H9 (cell line): Measurements from ENCODE around the gene MLC1. TPM values are rescaled to one million over a fixed set of nuclear protein-coding genes. Genes with fewer than 3 reads are reported as not detected.

Experiments used
- DNase-seq: peaks from one replicate; pipeline ENCODE4 v3.0.0-alpha.2; 2017
- H2AFZ ChIP-seq: one replicate; pipeline ENCODE4 v1.6.1; 2013; ENCODE audit warnings: mild to moderate bottlenecking, low read length, control low read depth, moderate library complexity
- H2AK5ac ChIP-seq: 2 replicates; pipeline ENCODE4 v1.6.1; 2013; ENCODE audit warnings: low read length, control low read depth, mixed read lengths; ENCODE audit not compliant: insufficient read length
- H2BK120ac ChIP-seq: one replicate; pipeline ENCODE4 v1.6.1; 2013; ENCODE audit warnings: low read depth, mild to moderate bottlenecking, low read length, control low read depth, inconsistent platforms; ENCODE audit not compliant: poor library complexity, severe bottlenecking
- H2BK12ac ChIP-seq: 2 replicates; pipeline ENCODE4 v1.6.1; 2013; ENCODE audit warnings: low read length, control low read depth, mixed read lengths, low read depth; ENCODE audit not compliant: insufficient read length
- H2BK15ac ChIP-seq: 2 replicates; pipeline ENCODE4 v1.6.1; 2013; ENCODE audit warnings: low read depth, low read length, control low read depth
- H2BK20ac ChIP-seq: one replicate; pipeline ENCODE4 v1.6.1; 2013; ENCODE audit warnings: low read depth, mild to moderate bottlenecking, low read length, control low read depth, inconsistent platforms; ENCODE audit not compliant: poor library complexity, severe bottlenecking
- H2BK5ac ChIP-seq: 2 replicates; pipeline ENCODE4 v1.6.1; 2013; ENCODE audit warnings: low read length, control low read depth, mixed read lengths; ENCODE audit not compliant: insufficient read length
- H3K14ac ChIP-seq: 2 replicates; pipeline ENCODE4 v1.6.1; 2013; ENCODE audit warnings: low read length, control low read depth; ENCODE audit not compliant: insufficient read depth
- H3K18ac ChIP-seq: 2 replicates; pipeline ENCODE4 v1.6.1; 2013; ENCODE audit warnings: low read depth, mild to moderate bottlenecking, mixed read lengths, low read length, control low read depth; ENCODE audit not compliant: insufficient read length
- H3K23ac ChIP-seq: 2 replicates; pipeline ENCODE4 v1.6.1; 2013; ENCODE audit warnings: low read length, control low read depth, mixed read lengths, low read depth; ENCODE audit not compliant: insufficient read length
- H3K23me2 ChIP-seq: 2 replicates; pipeline ENCODE4 v1.6.1; 2013; ENCODE audit warnings: low read depth, mild to moderate bottlenecking, mixed read lengths, low read length, control low read depth; ENCODE audit not compliant: insufficient read length, poor library complexity, severe bottlenecking
- H3K27ac ChIP-seq: 2 replicates; pipeline ENCODE4 v1.5.1; 2013; ENCODE audit warnings: low read length, control low read depth, mixed read lengths, low read depth; ENCODE audit not compliant: insufficient read length
- H3K27me3 ChIP-seq: 2 replicates; pipeline ENCODE4 v1.6.1; 2013; ENCODE audit warnings: low read length, control low read depth, inconsistent platforms; ENCODE audit not compliant: insufficient read depth
- H3K4ac ChIP-seq: 2 replicates; pipeline ENCODE4 v1.6.1; 2013; ENCODE audit warnings: low read depth, mild to moderate bottlenecking, control low read depth, inconsistent platforms, low read length, moderate library complexity
- H3K4me1 ChIP-seq: 2 replicates; pipeline ENCODE4 v1.6.1; 2013; ENCODE audit warnings: low read length, control low read depth, inconsistent platforms; ENCODE audit not compliant: insufficient read depth
- H3K4me2 ChIP-seq: 2 replicates; pipeline ENCODE4 v1.6.1; 2013; ENCODE audit warnings: low read length, control low read depth, mixed read lengths; ENCODE audit not compliant: insufficient read length, insufficient read depth
- H3K56ac ChIP-seq: 2 replicates; pipeline ENCODE4 v1.6.1; 2013; ENCODE audit warnings: low read depth, mild to moderate bottlenecking, mixed read lengths, low read length, control low read depth; ENCODE audit not compliant: insufficient read length
- H3K79me1 ChIP-seq: 2 replicates; pipeline ENCODE4 v1.6.1; 2013; ENCODE audit warnings: low read depth, mild to moderate bottlenecking, moderate library complexity, low read length, control low read depth, inconsistent platforms; ENCODE audit not compliant: insufficient read depth, poor library complexity, severe bottlenecking
- H3K79me2 ChIP-seq: 2 replicates; pipeline ENCODE4 v1.6.1; 2013; ENCODE audit warnings: low read length, control low read depth, inconsistent platforms; ENCODE audit not compliant: insufficient read depth
- H3K9ac ChIP-seq: 2 replicates; pipeline ENCODE4 v1.6.1; 2013; ENCODE audit warnings: low read length, control low read depth, mixed read lengths; ENCODE audit not compliant: insufficient read length; ENCODE audit errors: extremely low read depth
- H3K9me3 ChIP-seq: one replicate; pipeline ENCODE4 v1.6.1; 2013; ENCODE audit warnings: low read depth, low read length, inconsistent platforms; ENCODE audit not compliant: control insufficient read depth
- H3T11ph ChIP-seq: one replicate; pipeline ENCODE4 v1.6.1; 2013; ENCODE audit warnings: mild to moderate bottlenecking, low read length, control low read depth, inconsistent platforms
- H4K20me1 ChIP-seq: one replicate; pipeline ENCODE4 v1.6.1; 2013; ENCODE audit not compliant: control insufficient read depth, insufficient read length, insufficient read depth
- H4K5ac ChIP-seq: 2 replicates; pipeline ENCODE4 v1.6.1; 2013; ENCODE audit warnings: low read depth, mild to moderate bottlenecking, mixed read lengths, low read length, control low read depth; ENCODE audit not compliant: insufficient read length
- H4K8ac ChIP-seq: replicated peaks from 2 replicates; pipeline ENCODE4 v1.6.1; 2013; ENCODE audit warnings: low read length, control low read depth, mixed read lengths, low read depth; ENCODE audit not compliant: insufficient read length
- H4K91ac ChIP-seq: 2 replicates; pipeline ENCODE4 v1.6.1; 2013; ENCODE audit warnings: low read depth, mild to moderate bottlenecking, moderate library complexity, mixed read lengths, low read length, control low read depth; ENCODE audit not compliant: insufficient read length
- H3K27ac Mint-ChIP-seq, 3 experiments: 2 replicates in 2 of 3; 3 replicates in 1 of 3; pipeline ENCODE4 v1.8.0; 2020 to 2021; ENCODE audit warnings: mixed read lengths in 3 of 3, mild to moderate bottlenecking in 1 of 3, moderate library complexity in 1 of 3
- H3K27me3 Mint-ChIP-seq: 2 replicates; pipeline ENCODE4 v1.8.0; 2021; ENCODE audit warnings: low read depth, mild to moderate bottlenecking, moderate library complexity, mixed read lengths
- H3K36me3 Mint-ChIP-seq, 3 experiments: 2 replicates in 2 of 3; 3 replicates in 1 of 3; pipeline ENCODE4 v1.8.0; 2020 to 2021; ENCODE audit warnings: low read depth in 3 of 3, mixed read lengths in 3 of 3; ENCODE audit not compliant: insufficient read depth in 1 of 3
- H3K4me1 Mint-ChIP-seq, 2 experiments: 2 replicates each; pipeline ENCODE4 v1.8.0; 2020; ENCODE audit warnings: mixed read lengths in 2 of 2
- H3K4me3 Mint-ChIP-seq, 2 experiments: 2 replicates in 1 of 2; 3 replicates in 1 of 2; pipeline ENCODE4 v1.8.0; 2020 to 2021; ENCODE audit warnings: mild to moderate bottlenecking in 2 of 2, mixed read lengths in 2 of 2, moderate library complexity in 1 of 2
- H3K9me3 Mint-ChIP-seq, 2 experiments: 2 replicates in 1 of 2; 3 replicates in 1 of 2; pipeline ENCODE4 v1.8.0; 2020; ENCODE audit warnings: mild to moderate bottlenecking in 2 of 2, mixed read lengths in 2 of 2, moderate library complexity in 1 of 2
- WGBS: extraction: QIAGEN DNeasy Blood & Tissue Kit; methylation state at CpG from one replicate; pipeline ENCODE4 v1.1.7; 2013; ENCODE audit warnings: missing lambda C conversion rate, low lambda C conversion rate, mixed read lengths; ENCODE audit not compliant: insufficient read length; ENCODE audit errors: extremely low coverage; 5-methylcytosine and 5-hydroxymethylcytosine counted together
- total RNA-seq: library from RNA; stranded (reverse); gene quantifications from 2 replicates; pipeline ENCODE4 v1.2.1, GENCODE V29; 2021
- TF ChIP-seq, protein P1 (sequence below): fragments of 200-600 bp; sonication (generic); conservative IDR thresholded peaks from 3 replicates; pipeline ENCODE4 v1.8.0; 2021; ENCODE audit warnings: antibody characterized with exemption, mild to moderate bottlenecking

MLC1 gene
- total RNA-seq, 1 experiment from 2014 or later, result not detected

DNA sequence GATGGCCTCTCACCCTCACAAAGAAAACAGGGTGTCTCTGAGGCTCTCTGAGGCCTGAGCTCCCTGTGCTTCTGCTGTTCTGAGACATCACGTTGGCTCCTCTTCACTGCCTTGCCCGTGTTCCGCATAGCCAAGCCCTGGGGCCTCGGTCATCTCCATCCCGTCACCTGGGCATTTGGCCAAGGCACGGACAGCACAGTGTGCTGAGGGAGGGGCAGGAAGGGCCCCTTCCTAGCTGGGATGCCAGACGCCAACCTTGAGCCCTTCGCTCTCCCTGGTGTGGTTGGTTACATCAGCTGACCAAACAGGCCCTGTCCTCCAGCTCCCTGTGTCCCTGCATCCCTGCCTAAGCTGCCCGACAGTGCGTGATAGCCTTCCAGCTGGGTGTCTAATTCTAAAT, 30.5 kb upstream of the MLC1 start:
- H3K79me2 ChIP-seq, result no peaks in the 10 kb centered on the region
- H4K5ac ChIP-seq, result no peak overlapping the region
- no peak overlapping the region for H2AFZ ChIP-seq
- no peaks in the 10 kb centered on the region for H3K23me2 ChIP-seq
- no peak overlapping the region for H3K4me2 ChIP-seq
- H4K91ac ChIP-seq, result no peak overlapping the region
- H2BK12ac ChIP-seq, result no peak overlapping the region
- H4K20me1 ChIP-seq, result no peaks in the 10 kb centered on the region
- no peak overlapping the region for H3K4ac ChIP-seq
- H3K14ac ChIP-seq, result no peak overlapping the region
- H3K27ac ChIP-seq, result no peak overlapping the region
- H2AK5ac ChIP-seq, result no peak overlapping the region
- no peaks in the 10 kb centered on the region for H3K9me3 ChIP-seq
- no peak overlapping the region for H3T11ph ChIP-seq
- no peaks in the 10 kb centered on the region; the same call in 1 of the 2 replicates for H3K4me1 ChIP-seq
- TF ChIP-seq, protein P1, sequence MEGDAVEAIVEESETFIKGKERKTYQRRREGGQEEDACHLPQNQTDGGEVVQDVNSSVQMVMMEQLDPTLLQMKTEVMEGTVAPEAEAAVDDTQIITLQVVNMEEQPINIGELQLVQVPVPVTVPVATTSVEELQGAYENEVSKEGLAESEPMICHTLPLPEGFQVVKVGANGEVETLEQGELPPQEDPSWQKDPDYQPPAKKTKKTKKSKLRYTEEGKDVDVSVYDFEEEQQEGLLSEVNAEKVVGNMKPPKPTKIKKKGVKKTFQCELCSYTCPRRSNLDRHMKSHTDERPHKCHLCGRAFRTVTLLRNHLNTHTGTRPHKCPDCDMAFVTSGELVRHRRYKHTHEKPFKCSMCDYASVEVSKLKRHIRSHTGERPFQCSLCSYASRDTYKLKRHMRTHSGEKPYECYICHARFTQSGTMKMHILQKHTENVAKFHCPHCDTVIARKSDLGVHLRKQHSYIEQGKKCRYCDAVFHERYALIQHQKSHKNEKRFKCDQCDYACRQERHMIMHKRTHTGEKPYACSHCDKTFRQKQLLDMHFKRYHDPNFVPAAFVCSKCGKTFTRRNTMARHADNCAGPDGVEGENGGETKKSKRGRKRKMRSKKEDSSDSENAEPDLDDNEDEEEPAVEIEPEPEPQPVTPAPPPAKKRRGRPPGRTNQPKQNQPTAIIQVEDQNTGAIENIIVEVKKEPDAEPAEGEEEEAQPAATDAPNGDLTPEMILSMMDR, result no peak
- no peak overlapping the region for H2BK20ac ChIP-seq
- peaks cover 5 to 11% of the 10 kb centered on the region in 2 experiments for H3K4me1 Mint-ChIP-seq
- H3K79me1 ChIP-seq, result no peaks in the 10 kb centered on the region
- no peaks in the 10 kb centered on the region for H3K36me3 Mint-ChIP-seq
- H2BK5ac ChIP-seq, result no peak overlapping the region
- no peak overlapping the region for H2BK120ac ChIP-seq
- no peak overlapping the region for H4K8ac ChIP-seq
- H3K27me3 ChIP-seq, result no peaks in the 10 kb centered on the region
- no peak overlapping the region for H3K27ac Mint-ChIP-seq
- H3K9me3 Mint-ChIP-seq, result no peaks in the 10 kb centered on the region
- H3K18ac ChIP-seq, result no peak overlapping the region
- WGBS, result no CpG with 5 or more reads among the region's 10 CpGs
- no peak overlapping the region for H3K56ac ChIP-seq
- no peak overlapping the region for H3K4me3 Mint-ChIP-seq
- H3K27me3 Mint-ChIP-seq, result peaks cover 26% of the 10 kb centered on the region
- no peak overlapping the region for H3K9ac ChIP-seq
- DNase-seq, result no peak
- H2BK15ac ChIP-seq, result no peak overlapping the region
- H3K23ac ChIP-seq, result no peak overlapping the region
